GM12878 (cell line): Measurements from ENCODE around the gene MBD6. TPM values are rescaled to one million over a fixed set of nuclear protein-coding genes. Genes with fewer than 3 reads are reported as not detected.
A peak's percentile ranks its signal among the peaks of the same experiment; 100 is the strongest.

Source experiments
- BMI1 ChIP-seq: fragments of 450-650 bp; IDR thresholded peaks from 2 replicates; pipeline ENCODE4 v1.6.1; 2016; ENCODE audit warnings: mild to moderate bottlenecking, moderate library complexity, borderline replicate concordance
- CBFB ChIP-seq: IDR thresholded peaks from 2 replicates; pipeline ENCODE4 v1.6.1; 2016; ENCODE audit warnings: antibody characterized with exemption, low read depth
- EP300 ChIP-seq, 2 experiments: fragments of 150-350 bp in 1 of 2; IDR thresholded peaks; 2 replicates each; pipeline ENCODE4 v1.6.1; 2011 to 2012; ENCODE audit warnings: low read depth in 2 of 2, low read length in 2 of 2, borderline replicate concordance in 1 of 2, improper control_type of control experiment in 1 of 2, inconsistent platforms in 1 of 2; ENCODE audit not compliant: control insufficient read depth in 1 of 2
- FOXK2 ChIP-seq: fragments of 450-650 bp; IDR thresholded peaks from 2 replicates; pipeline ENCODE4 v1.6.1; 2017; ENCODE audit warnings: mild to moderate bottlenecking, moderate library complexity
- GABPA ChIP-seq: IDR thresholded peaks from 2 replicates; pipeline ENCODE4 v1.6.1; 2014; ENCODE audit warnings: antibody characterized with exemption, low read depth, mild to moderate bottlenecking, inconsistent platforms
- HDAC2 ChIP-seq: fragments of 200-600 bp; sonication (generic); IDR thresholded peaks from 2 replicates; pipeline ENCODE4 v1.6.1; 2017
- IRF5 ChIP-seq: fragments of 450-650 bp; IDR thresholded peaks from 2 replicates; pipeline ENCODE4 v1.6.1; 2017; ENCODE audit warnings: borderline replicate concordance
- KLF5 ChIP-seq: fragments of 450-650 bp; IDR thresholded peaks from 2 replicates; pipeline ENCODE4 v1.6.1; 2014; ENCODE audit warnings: mild to moderate bottlenecking; ENCODE audit not compliant: partially characterized antibody
- MYB ChIP-seq: fragments of 150-350 bp; IDR thresholded peaks from 2 replicates; pipeline ENCODE4 v1.6.1; 2014; ENCODE audit warnings: mild to moderate bottlenecking, low read depth, low read length, borderline replicate concordance
- NFYB ChIP-seq: IDR thresholded peaks from 2 replicates; pipeline ENCODE4 v1.6.1; 2011; ENCODE audit warnings: low read depth, mild to moderate bottlenecking, low read length, improper control_type of control experiment, moderate library complexity; ENCODE audit not compliant: insufficient read depth
- POLR2AphosphoS5 ChIP-seq: IDR thresholded peaks from 2 replicates; pipeline ENCODE4 v1.6.1; 2011; ENCODE audit warnings: mild to moderate bottlenecking, low read length, inconsistent platforms
- SIN3A ChIP-seq: IDR thresholded peaks from 2 replicates; pipeline ENCODE4 v1.6.1; 2012; ENCODE audit warnings: low read depth, low read length, improper control_type of control experiment
- SMC3 ChIP-seq: IDR thresholded peaks from 2 replicates; pipeline ENCODE4 v1.6.1; 2011; ENCODE audit warnings: low read length, improper control_type of control experiment, borderline replicate concordance
- SREBF2 ChIP-seq: IDR thresholded peaks from 2 replicates; pipeline ENCODE4 v1.6.1; 2012; ENCODE audit warnings: mild to moderate bottlenecking, low read length
- polyA plus RNA-seq, 11 experiments: library from polyadenylated mRNA; depleted of rRNA in 4 of 11; unstranded in 6 of 11; stranded (reverse) in 5 of 11; fragments of >200 nt; fragmentation: Nextera tagmentation in 4 of 11; fragmentation: Illumina TruSeq in 1 of 11; extraction: Ambion mirVana in 4 of 11; extraction: Trizol in 1 of 11; gene quantifications; 1 replicate in 1 of 11; 2 replicates in 10 of 11; pipeline versions ENCODE4 v1.2.1 to v1.2.3, GENCODE V29; 2011 to 2016; ENCODE audit warnings: inconsistent platforms in 2 of 11, missing spikeins in 2 of 11, low read depth in 1 of 11
- total RNA-seq, 4 experiments: library from RNA; depleted of rRNA in 3 of 4; stranded (reverse); fragments of >200 nt in 3 of 4; fragmentation: Illumina TruSeq in 1 of 4; extraction: Trizol in 1 of 4; gene quantifications; 2 replicates each; pipeline versions ENCODE4 v1.2.1 to v1.2.3, GENCODE V29; 2013 to 2021
- TF ChIP-seq, protein P1 (sequence below): IDR thresholded peaks from 2 replicates; pipeline ENCODE4 v1.6.1; 2012; ENCODE audit warnings: improper control_type of control experiment, low read depth, low read length; ENCODE audit not compliant: insufficient replicate concordance
- TF ChIP-seq, protein P2 (sequence below): IDR thresholded peaks from 2 replicates; pipeline ENCODE4 v1.6.1; 2012; ENCODE audit warnings: mild to moderate bottlenecking, low read depth, low read length

Gene MBD6
- total and polyA plus RNA-seq, 10 of the 15 experiments (the other 5 are each of a cell fraction or from before 2014, with no cell fraction given) = 1.5 to 52.7 (median 6.8) TPM

DNA sequence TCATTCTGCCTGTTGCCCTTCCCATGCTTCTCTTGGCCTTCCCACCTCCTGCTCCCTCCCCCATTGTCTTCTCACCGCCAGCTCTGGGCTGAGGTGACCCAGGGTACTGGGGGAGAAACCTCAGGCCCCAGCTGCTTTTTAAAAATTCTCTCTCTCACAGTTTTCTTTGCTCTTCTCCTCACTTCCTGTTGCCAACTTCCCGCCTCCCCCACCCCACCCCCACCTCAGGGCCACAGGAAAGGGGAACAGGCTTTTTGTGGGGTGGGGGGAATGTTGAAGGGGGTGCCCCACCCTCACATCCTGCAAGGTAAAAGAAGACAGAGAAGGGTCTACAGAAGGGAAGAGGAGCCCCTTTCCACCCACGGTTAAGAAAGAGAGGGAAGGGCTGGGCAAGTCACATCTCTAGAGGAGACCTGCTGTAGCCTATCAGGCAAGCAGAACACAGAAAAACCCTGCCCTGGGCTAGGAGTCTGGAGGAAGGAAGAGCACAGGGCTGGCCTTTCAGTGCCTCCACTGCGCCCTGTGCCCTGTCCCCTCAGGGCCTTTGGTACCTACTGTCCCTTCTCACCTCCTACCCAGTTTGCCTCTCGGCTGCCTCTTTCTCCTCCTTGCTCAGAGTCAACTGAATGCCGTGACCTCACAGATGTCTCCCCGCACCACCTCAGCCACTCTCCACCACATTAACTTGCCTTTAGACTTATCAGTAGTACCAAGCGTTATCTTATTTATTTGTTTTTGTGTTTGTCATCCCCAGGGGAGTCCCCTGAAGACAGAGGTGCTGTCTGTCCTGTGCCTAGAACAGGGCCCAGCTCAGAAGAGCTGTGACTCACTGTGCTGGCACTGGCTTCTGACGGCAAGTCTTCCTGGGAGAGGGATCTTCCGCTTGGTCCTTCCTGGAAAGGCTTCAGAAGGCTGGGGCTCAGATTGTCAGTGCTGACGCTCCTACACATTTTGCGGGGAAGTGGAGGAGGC lies 44.6 kb upstream of the MBD6 start (continued):
- TF ChIP-seq MYB = no peak
- TF ChIP-seq SIN3A = no peak
- peak; percentile 12 for TF ChIP-seq KLF5
- no peak for TF ChIP-seq CBFB
- TF ChIP-seq GABPA = no peak
- TF ChIP-seq EP300 (IDR thresholded peaks at IDR 0.05; ENCODE audit: borderline replicate concordance in 1 of 2, control insufficient read depth in 1 of 2, low read depth in 2 of 2, low read length in 2 of 2) = 0 out of 4 replicates have a peak, but pooled peaks of 1 of the 2 experiments have one; percentile 22
- no peak for TF ChIP-seq SMC3
- TF ChIP-seq NFYB = no peak
- no peak for TF ChIP-seq IRF5
- TF ChIP-seq, protein P1, sequence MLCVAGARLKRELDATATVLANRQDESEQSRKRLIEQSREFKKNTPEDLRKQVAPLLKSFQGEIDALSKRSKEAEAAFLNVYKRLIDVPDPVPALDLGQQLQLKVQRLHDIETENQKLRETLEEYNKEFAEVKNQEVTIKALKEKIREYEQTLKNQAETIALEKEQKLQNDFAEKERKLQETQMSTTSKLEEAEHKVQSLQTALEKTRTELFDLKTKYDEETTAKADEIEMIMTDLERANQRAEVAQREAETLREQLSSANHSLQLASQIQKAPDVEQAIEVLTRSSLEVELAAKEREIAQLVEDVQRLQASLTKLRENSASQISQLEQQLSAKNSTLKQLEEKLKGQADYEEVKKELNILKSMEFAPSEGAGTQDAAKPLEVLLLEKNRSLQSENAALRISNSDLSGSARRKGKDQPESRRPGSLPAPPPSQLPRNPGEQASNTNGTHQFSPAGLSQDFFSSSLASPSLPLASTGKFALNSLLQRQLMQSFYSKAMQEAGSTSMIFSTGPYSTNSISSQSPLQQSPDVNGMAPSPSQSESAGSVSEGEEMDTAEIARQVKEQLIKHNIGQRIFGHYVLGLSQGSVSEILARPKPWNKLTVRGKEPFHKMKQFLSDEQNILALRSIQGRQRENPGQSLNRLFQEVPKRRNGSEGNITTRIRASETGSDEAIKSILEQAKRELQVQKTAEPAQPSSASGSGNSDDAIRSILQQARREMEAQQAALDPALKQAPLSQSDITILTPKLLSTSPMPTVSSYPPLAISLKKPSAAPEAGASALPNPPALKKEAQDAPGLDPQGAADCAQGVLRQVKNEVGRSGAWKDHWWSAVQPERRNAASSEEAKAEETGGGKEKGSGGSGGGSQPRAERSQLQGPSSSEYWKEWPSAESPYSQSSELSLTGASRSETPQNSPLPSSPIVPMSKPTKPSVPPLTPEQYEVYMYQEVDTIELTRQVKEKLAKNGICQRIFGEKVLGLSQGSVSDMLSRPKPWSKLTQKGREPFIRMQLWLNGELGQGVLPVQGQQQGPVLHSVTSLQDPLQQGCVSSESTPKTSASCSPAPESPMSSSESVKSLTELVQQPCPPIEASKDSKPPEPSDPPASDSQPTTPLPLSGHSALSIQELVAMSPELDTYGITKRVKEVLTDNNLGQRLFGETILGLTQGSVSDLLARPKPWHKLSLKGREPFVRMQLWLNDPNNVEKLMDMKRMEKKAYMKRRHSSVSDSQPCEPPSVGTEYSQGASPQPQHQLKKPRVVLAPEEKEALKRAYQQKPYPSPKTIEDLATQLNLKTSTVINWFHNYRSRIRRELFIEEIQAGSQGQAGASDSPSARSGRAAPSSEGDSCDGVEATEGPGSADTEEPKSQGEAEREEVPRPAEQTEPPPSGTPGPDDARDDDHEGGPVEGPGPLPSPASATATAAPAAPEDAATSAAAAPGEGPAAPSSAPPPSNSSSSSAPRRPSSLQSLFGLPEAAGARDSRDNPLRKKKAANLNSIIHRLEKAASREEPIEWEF = no peak
- TF ChIP-seq SREBF2 = no peak
- 0 out of 2 replicates have a peak, but pooled peaks have one; percentile 35 for TF ChIP-seq POLR2AphosphoS5
- TF ChIP-seq FOXK2 = no peak
- TF ChIP-seq HDAC2 = no peak
- TF ChIP-seq, protein P2, sequence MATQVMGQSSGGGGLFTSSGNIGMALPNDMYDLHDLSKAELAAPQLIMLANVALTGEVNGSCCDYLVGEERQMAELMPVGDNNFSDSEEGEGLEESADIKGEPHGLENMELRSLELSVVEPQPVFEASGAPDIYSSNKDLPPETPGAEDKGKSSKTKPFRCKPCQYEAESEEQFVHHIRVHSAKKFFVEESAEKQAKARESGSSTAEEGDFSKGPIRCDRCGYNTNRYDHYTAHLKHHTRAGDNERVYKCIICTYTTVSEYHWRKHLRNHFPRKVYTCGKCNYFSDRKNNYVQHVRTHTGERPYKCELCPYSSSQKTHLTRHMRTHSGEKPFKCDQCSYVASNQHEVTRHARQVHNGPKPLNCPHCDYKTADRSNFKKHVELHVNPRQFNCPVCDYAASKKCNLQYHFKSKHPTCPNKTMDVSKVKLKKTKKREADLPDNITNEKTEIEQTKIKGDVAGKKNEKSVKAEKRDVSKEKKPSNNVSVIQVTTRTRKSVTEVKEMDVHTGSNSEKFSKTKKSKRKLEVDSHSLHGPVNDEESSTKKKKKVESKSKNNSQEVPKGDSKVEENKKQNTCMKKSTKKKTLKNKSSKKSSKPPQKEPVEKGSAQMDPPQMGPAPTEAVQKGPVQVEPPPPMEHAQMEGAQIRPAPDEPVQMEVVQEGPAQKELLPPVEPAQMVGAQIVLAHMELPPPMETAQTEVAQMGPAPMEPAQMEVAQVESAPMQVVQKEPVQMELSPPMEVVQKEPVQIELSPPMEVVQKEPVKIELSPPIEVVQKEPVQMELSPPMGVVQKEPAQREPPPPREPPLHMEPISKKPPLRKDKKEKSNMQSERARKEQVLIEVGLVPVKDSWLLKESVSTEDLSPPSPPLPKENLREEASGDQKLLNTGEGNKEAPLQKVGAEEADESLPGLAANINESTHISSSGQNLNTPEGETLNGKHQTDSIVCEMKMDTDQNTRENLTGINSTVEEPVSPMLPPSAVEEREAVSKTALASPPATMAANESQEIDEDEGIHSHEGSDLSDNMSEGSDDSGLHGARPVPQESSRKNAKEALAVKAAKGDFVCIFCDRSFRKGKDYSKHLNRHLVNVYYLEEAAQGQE = no peak
- no peak for TF ChIP-seq BMI1
